Keratinocyte (primary cell): Measurements from ENCODE around the gene RAD9A. TPM values are rescaled to one million over a fixed set of nuclear protein-coding genes. Genes with fewer than 3 reads are reported as not detected.

Source experiments
- DNase-seq: peaks from one replicate; pipeline ENCODE4 v3.0.0-alpha.2; 2011; ENCODE audit warnings: low read depth, missing footprints, low spot score
- FAIRE-seq: peaks from 2 replicates; lab custom pipeline; 2011; peaks lifted over from hg19 to GRCh38; lab: Jason Lieb, UNC
- H2AFZ ChIP-seq: 2 replicates; pipeline ENCODE4 v1.6.0; 2012; ENCODE audit warnings: low read length, control low read depth, inconsistent platforms; ENCODE audit not compliant: control insufficient read depth
- H3K27ac ChIP-seq: 2 replicates; pipeline ENCODE4 v1.5.1; 2011; ENCODE audit warnings: low read length; ENCODE audit not compliant: control insufficient read depth, insufficient read depth
- H3K27me3 ChIP-seq: 3 replicates; pipeline ENCODE4 v1.6.0; 2011; ENCODE audit warnings: low read length; ENCODE audit not compliant: control insufficient read depth, insufficient read depth; ENCODE audit errors: extremely low read depth
- H3K36me3 ChIP-seq, 2 experiments: 2 replicates in 1 of 2; 3 replicates in 1 of 2; pipeline ENCODE4 v1.5.1; 2011; ENCODE audit warnings: low read length in 2 of 2, mild to moderate bottlenecking in 1 of 2; ENCODE audit not compliant: control insufficient read depth in 2 of 2, insufficient read depth in 2 of 2; ENCODE audit errors: extremely low read depth in 1 of 2
- H3K4me1 ChIP-seq: 3 replicates; pipeline ENCODE4 v1.5.1; 2011; ENCODE audit warnings: low read length; ENCODE audit not compliant: control insufficient read depth, insufficient read depth; ENCODE audit errors: extremely low read depth
- H3K4me2 ChIP-seq: 3 replicates; pipeline ENCODE4 v1.6.0; 2011; ENCODE audit warnings: low read depth, low read length; ENCODE audit not compliant: control insufficient read depth, insufficient read depth; ENCODE audit errors: extremely low read depth
- H3K4me3 ChIP-seq, 3 experiments: fragments of 200-600 bp in 1 of 3; sonication (generic) in 1 of 3; 2 replicates in 2 of 3; 3 replicates in 1 of 3; pipeline ENCODE4 v1.5.1; 2011 to 2016; ENCODE audit warnings: low read length in 3 of 3, mild to moderate bottlenecking in 3 of 3, control low read depth in 2 of 3, inconsistent platforms in 1 of 3, low read depth in 1 of 3, mixed read lengths in 1 of 3, mixed run types in 1 of 3, moderate library complexity in 1 of 3; ENCODE audit not compliant: control insufficient read depth in 2 of 3, insufficient read depth in 2 of 3; ENCODE audit errors: extremely low read depth in 1 of 3
- H3K79me2 ChIP-seq: 2 replicates; pipeline ENCODE4 v1.6.0; 2012; ENCODE audit warnings: low read length; ENCODE audit not compliant: control insufficient read depth, insufficient read depth
- H3K9ac ChIP-seq: 3 replicates; pipeline ENCODE4 v1.6.0; 2011; ENCODE audit warnings: low read length; ENCODE audit not compliant: control insufficient read depth, insufficient read depth; ENCODE audit errors: extremely low read depth
- H3K9me1 ChIP-seq: 3 replicates; pipeline ENCODE4 v1.6.0; 2011; ENCODE audit warnings: low read length; ENCODE audit not compliant: control insufficient read depth, insufficient read depth; ENCODE audit errors: extremely low read depth
- H3K9me3 ChIP-seq: 2 replicates; pipeline ENCODE4 v1.5.1; 2012; ENCODE audit warnings: low read depth, low read length; ENCODE audit not compliant: control insufficient read depth
- H4K20me1 ChIP-seq: 3 replicates; pipeline ENCODE4 v1.6.0; 2011; ENCODE audit warnings: low read length; ENCODE audit not compliant: control insufficient read depth, insufficient read depth; ENCODE audit errors: extremely low read depth
- CTCF ChIP-seq, 3 experiments: IDR thresholded peaks in 1 of 3; conservative IDR thresholded peaks in 1 of 3; optimal IDR thresholded peaks in 1 of 3; 2 replicates in 2 of 3; 3 replicates in 1 of 3; pipeline versions ENCODE3 to v1.5.1; 2011; ENCODE audit warnings: low read length in 3 of 3, mild to moderate bottlenecking in 3 of 3, moderate library complexity in 2 of 3, control low read depth in 1 of 3, inconsistent platforms in 1 of 3; ENCODE audit not compliant: insufficient read depth in 2 of 3; ENCODE audit errors: extremely low read depth in 1 of 3
- EZH2 ChIP-seq: IDR thresholded peaks from one replicate; pipeline ENCODE4 v1.6.1; 2012; ENCODE audit warnings: inconsistent platforms, mild to moderate bottlenecking, low read length, moderate library complexity
- dilution Hi-C: fragments of 300-500 bp; cut with MboI; formaldehyde crosslinking; loops from one replicate; pipeline ENCODE4 v1.7.0; 2020; ENCODE audit warnings: low sequenced_read_pairs; ENCODE audit not compliant: extremely low pct_ligation_motif_present
- polyA plus RNA-seq, 5 experiments: library from polyadenylated mRNA; depleted of rRNA in 3 of 5; stranded (reverse) in 3 of 5; stranded (forward) in 1 of 5; unstranded in 1 of 5; fragments of >200 nt; gene quantifications; 1 replicate in 1 of 5; 2 replicates in 3 of 5; 3 replicates in 1 of 5; pipeline versions ENCODE4 v1.2.1 to v1.2.3, GENCODE V29; 2011 to 2012; ENCODE audit warnings: missing spikeins in 2 of 5, low read depth in 1 of 5, low replicate concordance in 1 of 5

RAD9A gene
- polyA plus RNA-seq, 1 donor (not counting 4 experiments of a cell fraction or from before 2014, with no cell fraction given) = 5.7 TPM

- Histone ChIP-seq H3K79me2 (no peaks in the 10 kb centered on the region), H3K27ac (no peak overlapping the region), H3K4me3 (no peak overlapping the region), H2AFZ (no peak overlapping the region), H3K4me2 (no peak overlapping the region), H3K4me1 (peaks cover 12% of the 10 kb centered on the region), H3K9me3 (no peaks in the 10 kb centered on the region), H3K27me3 (peaks cover 18% of the 10 kb centered on the region), H3K9me1 (no peaks in the 10 kb centered on the region), H4K20me1 (no peaks in the 10 kb centered on the region), H3K36me3 (no peaks in the 10 kb centered on the region), H3K9ac (no peak overlapping the region)
- TF ChIP-seq EZH2 = no peak
- no peak for TF ChIP-seq CTCF (optimal IDR thresholded peaks at IDR 0.05 in 1 of 3, IDR thresholded peaks at IDR 0.05 in 1 of 3, conservative IDR thresholded peaks at IDR 0.05 in 1 of 3; ENCODE audit: extremely low read depth in 1 of 3, insufficient read depth in 2 of 3, low read length in 3 of 3)
- dilution Hi-C loops = no loop called here
- DNase-seq (no peak), FAIRE-seq (no peak)
These were observed 25.6 kb downstream of the RAD9A start for GRCh38 chr11:67417425-67417824.

GRCh38 chr11:67418476-67419281 is 26.9 kb downstream of the RAD9A start:
- H3K4me1 ChIP-seq = peaks cover 22% of the 10 kb centered on the region

More at GRCh38 chr11:67418476-67419281, 26.9 kb downstream of the RAD9A start:
- Histone ChIP-seq H3K9me3 (no peaks in the 10 kb centered on the region), H3K9me1 (no peaks in the 10 kb centered on the region), H3K27me3 (peaks cover 12% of the 10 kb centered on the region), H3K36me3 (no peaks in the 10 kb centered on the region), H3K4me3 (no peak overlapping the region), H3K27ac (no peak overlapping the region), H3K79me2 (no peaks in the 10 kb centered on the region), H3K4me2 (no peak overlapping the region), H2AFZ (no peak overlapping the region), H4K20me1 (no peaks in the 10 kb centered on the region), H3K9ac (no peak overlapping the region)
- FAIRE-seq (no peak), DNase-seq (no peak)
- dilution Hi-C loops = no loop called here
- TF ChIP-seq CTCF (optimal IDR thresholded peaks at IDR 0.05 in 1 of 3, IDR thresholded peaks at IDR 0.05 in 1 of 3, conservative IDR thresholded peaks at IDR 0.05 in 1 of 3; ENCODE audit: extremely low read depth in 1 of 3, insufficient read depth in 2 of 3, low read length in 3 of 3) (no peak), EZH2 (no peak)
